Motor neuron (in vitro differentiated cells): ENCODE measurements around the gene IGSF8. TPM values are rescaled to one million over a fixed set of nuclear protein-coding genes. Genes with fewer than 3 reads are reported as not detected.

Source experiments
- ATAC-seq, 8 experiments: fragments of 200-7000 bp; cut with Tn5 transposase; replicated peaks in 6 of 8; 2 replicates each; pipeline ENCODE4 v1.8.0; 2021; ENCODE audit warnings: mild to moderate bottlenecking in 8 of 8, moderate library complexity in 8 of 8
- H3K27ac ChIP-seq, 2 donors: fragments of 250-450 bp; sonication (Bioruptor Pico); 2 replicates each; pipeline ENCODE4 v1.9.0; 2021; ENCODE audit warnings: antibody characterized with exemption in 2 of 2, mild to moderate bottlenecking in 2 of 2, moderate library complexity in 1 of 2
- H3K4me1 ChIP-seq, 2 donors: fragments of 250-450 bp; sonication (Bioruptor Pico); replicated peaks in 1 of 2; 2 replicates each; pipeline ENCODE4 v1.6.1; 2021; ENCODE audit warnings: antibody characterized with exemption in 2 of 2, mild to moderate bottlenecking in 2 of 2, moderate library complexity in 1 of 2
- H3K4me3 ChIP-seq, 5 donors: fragments of 250-450 bp; sonication (Bioruptor Pico); 2 replicates each; pipeline ENCODE4 v1.9.0; 2021; ENCODE audit warnings: antibody characterized with exemption in 5 of 5, mild to moderate bottlenecking in 5 of 5, moderate library complexity in 4 of 5
- WGBS, 10 experiments: fragments of 450-650 bp; shearing (Covaris generic); methylation state at CpG; one replicate each; pipeline ENCODE4 v1.0.0; 2022; 5-methylcytosine and 5-hydroxymethylcytosine counted together
- in situ Hi-C, 9 experiments: fragments of 400-800 bp; cut with MboI; loops; one replicate each; pipeline ENCODE4 v1.15.0; 2021; ENCODE audit warnings: low sequenced_read_pairs in 9 of 9, low pct_unique_long_range_greater_than_20kb in 2 of 9; ENCODE audit not compliant: unreplicated experiment in 9 of 9
- total RNA-seq, 8 experiments: library from RNA; unstranded; fragments of 300-600 nt; gene quantifications; 2 replicates each; pipeline versions ENCODE4 v1.2.3 to v1.2.4, GENCODE V29; 2022

IGSF8 gene, protein sequence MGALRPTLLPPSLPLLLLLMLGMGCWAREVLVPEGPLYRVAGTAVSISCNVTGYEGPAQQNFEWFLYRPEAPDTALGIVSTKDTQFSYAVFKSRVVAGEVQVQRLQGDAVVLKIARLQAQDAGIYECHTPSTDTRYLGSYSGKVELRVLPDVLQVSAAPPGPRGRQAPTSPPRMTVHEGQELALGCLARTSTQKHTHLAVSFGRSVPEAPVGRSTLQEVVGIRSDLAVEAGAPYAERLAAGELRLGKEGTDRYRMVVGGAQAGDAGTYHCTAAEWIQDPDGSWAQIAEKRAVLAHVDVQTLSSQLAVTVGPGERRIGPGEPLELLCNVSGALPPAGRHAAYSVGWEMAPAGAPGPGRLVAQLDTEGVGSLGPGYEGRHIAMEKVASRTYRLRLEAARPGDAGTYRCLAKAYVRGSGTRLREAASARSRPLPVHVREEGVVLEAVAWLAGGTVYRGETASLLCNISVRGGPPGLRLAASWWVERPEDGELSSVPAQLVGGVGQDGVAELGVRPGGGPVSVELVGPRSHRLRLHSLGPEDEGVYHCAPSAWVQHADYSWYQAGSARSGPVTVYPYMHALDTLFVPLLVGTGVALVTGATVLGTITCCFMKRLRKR
- 10 to 100 TPM; 18.6 to 47.4 (median 39.4) TPM for total RNA-seq

DNA sequence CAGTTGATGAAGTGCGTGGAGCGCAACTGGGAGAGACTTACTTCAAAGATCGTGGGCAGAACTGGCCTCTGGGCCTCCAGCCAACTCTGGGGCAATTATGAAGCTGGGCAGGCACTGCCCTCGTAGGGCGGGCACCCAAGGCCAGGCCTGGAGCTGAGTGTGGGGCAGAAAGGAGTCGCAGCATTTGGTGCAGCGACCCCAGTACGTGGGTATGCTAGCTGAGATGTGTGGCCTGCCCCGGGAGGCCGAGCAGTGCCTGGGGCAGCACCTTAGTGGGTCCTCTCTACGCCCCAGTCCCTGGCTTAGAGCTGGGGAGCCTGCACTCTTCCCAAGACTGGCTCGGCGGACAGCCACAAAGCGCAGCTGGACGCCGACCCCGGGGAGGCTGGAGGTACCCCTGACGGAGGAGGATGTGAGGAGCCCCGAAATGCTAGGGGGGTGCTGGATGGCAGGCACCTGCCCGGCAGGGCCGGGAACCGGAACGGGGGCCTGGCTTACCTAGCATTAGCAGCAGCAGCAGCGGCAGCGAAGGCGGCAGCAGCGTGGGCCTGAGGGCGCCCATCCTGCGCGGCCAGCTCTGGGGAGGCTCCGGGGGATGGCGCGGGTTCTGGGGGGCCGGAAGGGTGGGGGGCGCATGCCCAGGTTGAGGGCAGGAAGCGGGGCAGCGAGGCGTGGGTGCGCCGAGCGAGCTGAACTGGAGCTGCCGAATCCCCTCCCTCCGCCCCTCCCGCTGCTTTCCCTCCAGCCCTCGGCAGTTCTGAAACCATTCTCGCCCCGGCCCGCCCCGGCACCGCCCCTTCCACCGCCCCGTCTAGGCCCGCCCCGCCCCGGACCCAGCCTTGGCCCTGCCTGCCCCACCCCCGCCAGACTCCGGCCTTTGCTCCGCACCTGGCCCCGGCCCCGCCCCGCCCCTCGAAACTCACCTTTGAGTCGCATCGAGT is at the start of gene IGSF8:
Gene IGSF8, minus strand, starts transcription at position 709 of the 941 bp plus-strand sequence. Its CDS starts 147 bp downstream, at position 562.
- peak; percentile 17 to 66 (median 56) for ATAC-seq
- Histone ChIP-seq H3K4me3 (peak within 1 kb of the TSS; percentile 58 to 99 (median 79)), H3K27ac (peak within 1 kb of the TSS; percentile 37 to 57), H3K4me1 (peaks cover 46 to 52% of the 10 kb centered on the region in 2 donors)
- 0 to 16% (median 5%) methylated on average over 1 to 12 of the region's 64 CpGs; no CpG with 5 or more reads in 5 of the 10 experiments for WGBS, 10 experiments
- in situ Hi-C loops: loop anchor here in 3 of 9 experiments (25.0 kb wide), 3 partner anchors 114 to 264 kb away; partner anchors contain the start of genes IGSF9 (in 2 of the 3), TAGLN2 (in 2 of the 3), NHLH1 (in 1 of the 3) and PEA15 (in 1 of the 3)

DNA sequence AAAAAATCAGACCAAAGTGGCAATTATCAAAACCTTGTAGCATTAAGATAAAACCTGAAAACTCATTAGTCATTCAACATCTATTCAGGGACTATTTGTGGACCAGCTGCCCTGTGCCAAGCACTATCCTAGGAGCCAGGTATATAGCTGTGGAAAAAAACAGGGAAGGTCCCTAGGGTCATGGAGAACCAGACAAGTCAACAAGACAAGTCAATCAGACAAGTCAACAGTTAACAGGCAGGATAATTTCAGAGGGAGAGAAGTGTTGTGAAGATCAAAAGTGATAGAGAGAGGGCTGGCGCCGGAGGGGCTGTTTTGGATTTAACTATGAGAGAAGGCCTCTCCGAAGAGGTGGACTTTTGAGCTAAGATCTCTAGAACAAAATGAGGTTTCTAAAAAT is 49.7 kb upstream of the IGSF8 start:
- H3K27ac ChIP-seq: no peak overlapping the region
- H3K4me3 ChIP-seq: no peak overlapping the region
- peaks cover 0 to 6% of the 10 kb centered on the region in 2 donors for H3K4me1 ChIP-seq
- ATAC-seq: no peak
- WGBS, 10 experiments: 80 to 100% (median 100%) methylated on average over 1 to 3 of the region's 3 CpGs; no CpG with 5 or more reads in 2 of the 10 experiments
- in situ Hi-C loops: no loop called here

DNA sequence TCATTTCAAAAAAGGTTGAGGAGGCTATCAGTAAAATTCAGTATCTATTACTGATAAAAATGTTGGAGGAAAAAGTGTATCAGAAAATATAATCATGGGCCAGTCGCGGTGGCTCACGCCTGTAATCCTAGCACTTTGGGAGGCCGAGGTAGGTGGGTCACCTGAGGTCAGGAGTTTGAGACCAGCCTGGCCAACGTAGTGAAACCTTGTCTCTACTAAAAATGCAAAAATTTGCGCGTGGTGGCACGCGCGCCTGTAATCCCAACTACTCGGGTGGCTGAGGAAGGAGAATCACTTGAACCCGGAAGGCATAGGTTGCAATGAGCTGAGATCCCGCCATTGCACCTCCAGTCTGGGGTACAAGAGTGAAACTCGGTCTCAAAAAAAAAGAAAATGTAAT is 47.7 kb upstream of the IGSF8 start:
- ATAC-seq: no peak
- in situ Hi-C loops: no loop called here
- H3K27ac ChIP-seq: no peak overlapping the region
- WGBS, 10 experiments: 64 to 100% (median 94%) methylated on average over 2 to 14 of the region's 14 CpGs
- peaks cover 0 to 6% of the 10 kb centered on the region in 2 donors for H3K4me1 ChIP-seq
- no peak overlapping the region for H3K4me3 ChIP-seq

DNA sequence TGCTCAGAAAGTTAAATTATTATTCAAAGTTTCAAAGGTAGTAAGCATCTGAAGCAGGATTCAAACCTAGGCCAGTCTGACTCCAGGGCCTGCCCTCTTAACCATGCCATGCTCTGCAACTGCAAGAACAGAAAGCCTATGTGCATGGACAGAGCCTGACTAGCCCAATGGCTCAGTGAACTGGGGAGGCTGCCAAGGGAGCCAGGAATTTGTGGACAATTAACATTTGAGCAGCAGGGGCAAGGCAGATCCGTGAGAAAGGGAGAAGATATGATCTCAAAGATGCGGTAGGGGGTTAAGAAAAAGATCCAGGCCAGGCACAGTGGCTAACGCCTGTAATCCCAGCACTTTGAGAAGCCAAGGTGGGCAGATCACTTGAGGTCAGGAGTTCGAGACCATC is 46.5 kb upstream of the IGSF8 start:
- 13 to 85% (median 58%) methylated on average over 2 to 4 of the region's 4 CpGs; no CpG with 5 or more reads in 2 of the 10 experiments for WGBS, 10 experiments
- Histone ChIP-seq H3K27ac (no peak overlapping the region), H3K4me3 (no peak overlapping the region), H3K4me1 (peaks cover 0 to 6% of the 10 kb centered on the region in 2 donors)
- ATAC-seq: peak in 3 of 8 experiments; percentile 19 to 68 (median 67)
- in situ Hi-C loops: no loop called here

DNA sequence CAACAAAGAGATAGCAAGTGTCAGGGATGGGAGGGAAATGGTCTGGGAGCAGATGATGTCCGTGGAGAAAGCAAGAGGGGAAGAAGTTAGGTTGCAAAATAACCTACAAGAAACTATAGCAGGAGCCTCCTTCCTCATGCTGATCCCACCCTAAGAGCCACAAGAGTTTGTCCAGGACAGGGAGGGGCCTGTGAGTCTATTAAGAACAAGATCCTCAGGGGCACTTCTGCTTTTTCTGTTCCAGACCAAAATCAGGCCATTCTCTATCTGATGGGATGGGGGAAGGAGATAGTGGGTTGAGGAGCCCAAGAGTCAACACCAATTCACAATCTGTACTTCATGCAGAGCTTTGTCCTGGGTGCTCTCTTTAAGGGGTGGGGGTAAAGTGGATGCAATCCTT is 45.3 kb upstream of the IGSF8 start:
- WGBS, 10 experiments: 13 to 72% (median 45%) methylated on average over 1 of the region's 1 CpG; no CpG with 5 or more reads in 4 of the 10 experiments
- ATAC-seq: no peak
- in situ Hi-C loops: no loop called here
- Histone ChIP-seq H3K4me1 (no peaks in the 10 kb centered on the region), H3K4me3 (no peak overlapping the region), H3K27ac (no peak overlapping the region)

DNA sequence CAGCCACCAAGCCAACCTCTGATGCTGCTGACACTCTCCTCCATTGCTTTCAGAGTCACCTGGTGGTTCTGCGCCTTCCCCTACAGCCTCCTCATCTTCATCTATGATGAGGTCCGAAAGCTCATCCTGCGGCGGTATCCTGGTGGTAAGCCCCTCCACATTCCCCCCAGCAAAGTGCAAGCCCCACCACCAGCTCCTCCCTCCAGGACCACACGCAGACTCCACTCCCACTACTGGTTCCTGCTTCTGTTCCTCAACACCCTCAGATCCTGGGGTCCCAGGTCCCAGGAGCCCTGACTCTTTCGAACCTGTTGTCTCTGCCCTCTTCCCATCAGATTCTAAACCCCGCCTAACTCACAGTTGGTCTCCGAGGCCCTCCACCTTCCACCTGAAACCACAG is 41.4 kb upstream of the IGSF8 start:
- in situ Hi-C loops: no loop called here
- no peak for ATAC-seq
- Histone ChIP-seq H3K27ac (no peak overlapping the region), H3K4me1 (no peaks in the 10 kb centered on the region), H3K4me3 (no peak overlapping the region)
- 75 to 100% (median 100%) methylated on average over 1 to 4 of the region's 8 CpGs; no CpG with 5 or more reads in 2 of the 10 experiments for WGBS, 10 experiments

DNA sequence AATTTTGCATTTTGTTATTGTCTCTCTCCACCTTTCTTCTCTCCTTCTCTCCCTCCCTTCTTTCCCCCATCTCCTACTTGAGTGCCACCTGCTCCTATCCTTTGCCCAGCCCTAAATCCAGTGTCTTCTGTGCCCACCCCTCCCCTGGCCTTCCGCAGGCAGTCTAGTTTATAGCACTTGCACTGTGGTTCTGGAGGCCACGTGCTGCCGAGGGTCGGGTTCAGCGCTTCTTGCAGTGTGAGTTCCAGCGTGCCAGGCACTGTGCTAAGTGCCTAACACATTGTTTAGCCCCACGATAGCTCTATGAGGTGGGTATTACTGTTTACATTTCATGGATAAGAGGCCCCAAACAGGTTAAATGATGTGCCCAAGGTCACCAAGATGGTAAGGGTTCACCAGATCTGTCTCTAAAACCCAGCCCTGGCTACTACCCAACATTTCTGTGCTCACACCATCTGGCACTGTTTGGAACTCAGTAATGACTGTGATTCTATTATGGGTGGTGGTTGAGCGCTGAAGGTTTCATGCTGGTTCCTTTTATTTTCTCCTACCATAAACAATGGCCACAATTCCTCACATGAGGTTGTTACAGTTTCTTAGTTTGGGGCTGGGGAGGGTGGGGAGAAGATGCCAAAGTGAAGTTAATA is 38.9 kb upstream of the IGSF8 start:
- in situ Hi-C loops: no loop called here
- no peak overlapping the region for H3K27ac ChIP-seq
- H3K4me3 ChIP-seq: no peak overlapping the region
- WGBS, 10 experiments: 60 to 100% (median 86%) methylated on average over 1 to 8 of the region's 8 CpGs; no CpG with 5 or more reads in 1 of the 10 experiments
- no peaks in the 10 kb centered on the region for H3K4me1 ChIP-seq
- no peak for ATAC-seq

DNA sequence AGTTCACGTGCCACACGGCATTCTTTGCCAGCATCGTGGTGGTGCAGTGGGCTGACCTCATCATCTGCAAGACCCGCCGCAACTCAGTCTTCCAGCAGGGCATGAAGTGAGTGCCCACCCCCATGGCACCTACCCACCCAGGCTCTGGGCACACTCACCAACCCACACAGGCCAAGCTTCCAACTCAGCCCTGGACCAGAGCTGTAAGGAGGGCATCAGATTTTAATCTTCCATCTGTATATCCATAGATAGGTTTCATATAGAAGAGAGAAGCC is 38.4 kb upstream of the IGSF8 start:
- H3K4me3 ChIP-seq: no peak overlapping the region
- ATAC-seq: no peak
- no peak overlapping the region for H3K27ac ChIP-seq
- WGBS, 10 experiments: 100% methylated on average over 2 of the region's 5 CpGs; no CpG with 5 or more reads in 8 of the 10 experiments
- H3K4me1 ChIP-seq: no peaks in the 10 kb centered on the region
- in situ Hi-C loops: no loop called here

DNA sequence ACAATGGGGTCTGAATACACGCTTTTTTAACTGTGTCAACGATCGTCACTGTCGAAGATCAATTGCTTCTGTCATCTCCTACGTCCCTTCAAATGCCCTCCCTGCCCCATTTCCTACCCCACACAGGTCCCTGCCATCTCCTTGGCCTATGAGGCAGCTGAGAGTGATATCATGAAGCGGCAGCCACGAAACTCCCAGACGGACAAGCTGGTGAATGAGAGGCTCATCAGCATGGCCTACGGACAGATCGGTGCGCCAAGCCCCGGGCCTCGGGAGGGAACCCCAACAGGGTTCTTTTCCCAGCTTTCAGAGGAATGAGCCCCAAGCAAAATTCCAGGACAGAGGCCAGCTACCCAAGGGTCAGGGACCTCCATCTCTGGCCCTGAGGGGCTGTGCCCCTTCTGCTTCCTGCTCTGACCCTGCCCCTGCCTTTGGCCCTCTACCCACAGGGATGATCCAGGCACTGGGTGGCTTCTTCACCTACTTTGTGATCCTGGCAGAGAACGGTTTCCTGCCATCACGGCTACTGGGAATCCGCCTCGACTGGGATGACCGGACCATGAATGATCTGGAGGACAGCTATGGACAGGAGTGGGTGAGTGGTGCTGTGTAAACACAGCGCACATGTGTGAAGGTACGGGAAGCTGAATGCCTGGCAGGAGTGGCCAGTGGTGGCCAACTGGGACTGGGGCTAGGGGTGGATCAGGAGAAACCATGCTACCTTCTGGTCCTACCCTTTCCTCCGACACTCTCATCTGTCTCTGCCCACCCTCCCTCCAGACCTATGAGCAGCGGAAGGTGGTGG is 37.9 kb upstream of the IGSF8 start:
- in situ Hi-C loops: no loop called here
- Histone ChIP-seq H3K4me1 (no peaks in the 10 kb centered on the region), H3K4me3 (no peak overlapping the region), H3K27ac (no peak overlapping the region)
- ATAC-seq: no peak
- WGBS, 10 experiments: 69 to 96% (median 82%) methylated on average over 2 to 15 of the region's 22 CpGs; no CpG with 5 or more reads in 1 of the 10 experiments

DNA sequence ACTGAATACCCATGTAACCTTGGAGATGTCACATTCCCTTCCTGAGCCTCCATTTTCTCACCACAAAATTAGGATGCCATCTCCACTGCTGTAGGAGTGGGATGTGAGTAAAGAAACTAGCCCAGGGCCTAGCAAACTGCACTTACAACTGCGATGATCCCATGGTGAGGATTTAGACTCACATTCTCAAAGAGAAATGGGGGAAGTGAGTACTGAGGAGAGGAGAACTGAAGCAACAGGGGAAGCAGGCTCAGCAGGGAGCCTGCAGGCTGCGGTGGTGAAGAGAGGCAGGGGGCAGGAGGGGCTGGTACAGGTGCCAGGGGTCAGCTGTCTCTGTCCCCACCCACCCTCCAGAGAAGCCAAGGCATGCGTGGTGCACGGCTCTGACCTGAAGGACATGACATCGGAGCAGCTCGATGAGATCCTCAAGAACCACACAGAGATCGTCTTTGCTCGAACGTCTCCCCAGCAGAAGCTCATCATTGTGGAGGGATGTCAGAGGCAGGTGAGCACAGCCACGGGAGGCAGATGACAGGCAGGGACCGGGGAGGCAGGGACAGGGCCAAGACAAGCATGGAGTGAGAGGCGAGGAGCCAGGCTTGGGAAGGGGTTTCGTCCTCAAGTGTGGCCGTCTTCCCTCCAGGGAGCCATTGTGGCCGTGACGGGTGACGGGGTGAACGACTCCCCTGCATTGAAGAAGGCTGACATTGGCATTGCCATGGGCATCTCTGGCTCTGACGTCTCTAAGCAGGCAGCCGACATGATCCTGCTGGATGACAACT is 36.6 kb upstream of the IGSF8 start:
- WGBS, 10 experiments: 40 to 96% (median 87%) methylated on average over 1 to 15 of the region's 20 CpGs; no CpG with 5 or more reads in 3 of the 10 experiments
- ATAC-seq: peak in 1 of 8 experiments; percentile 30
- Histone ChIP-seq H3K27ac (no peak overlapping the region), H3K4me1 (no peaks in the 10 kb centered on the region), H3K4me3 (no peak overlapping the region)
- in situ Hi-C loops: no loop called here

DNA sequence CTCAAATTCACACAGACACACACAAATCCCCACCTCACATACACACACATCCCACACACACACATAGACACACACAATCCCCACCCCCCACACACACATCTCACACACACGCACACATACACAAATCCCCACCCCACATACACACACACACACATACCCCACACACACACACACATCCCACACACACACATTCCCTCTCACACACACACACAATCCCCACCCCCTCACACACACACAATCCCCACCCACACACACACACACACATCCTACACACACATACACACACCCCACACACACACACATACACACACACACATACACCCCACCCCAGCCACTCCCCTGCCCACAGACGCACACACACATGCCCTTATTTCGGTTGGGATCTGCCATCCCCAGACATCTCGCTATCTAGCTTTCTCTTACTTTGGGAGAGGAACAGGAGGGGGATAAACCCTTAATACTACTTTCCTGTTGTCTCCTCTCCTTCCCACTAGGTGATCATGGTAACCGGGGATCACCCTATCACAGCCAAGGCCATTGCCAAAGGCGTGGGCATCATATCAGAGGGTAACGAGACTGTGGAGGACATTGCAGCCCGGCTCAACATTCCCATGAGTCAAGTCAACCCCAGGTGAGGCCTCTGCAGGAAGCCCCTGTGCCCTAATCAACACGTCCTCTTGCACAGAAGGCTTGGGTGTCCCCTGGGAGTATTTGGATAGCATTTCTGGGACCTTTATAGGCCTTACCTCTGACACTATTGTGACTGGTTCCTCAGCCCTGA is 35.8 kb upstream of the IGSF8 start:
- Histone ChIP-seq H3K27ac (no peak overlapping the region), H3K4me1 (no peaks in the 10 kb centered on the region), H3K4me3 (no peak overlapping the region)
- ATAC-seq: no peak
- WGBS, 10 experiments: 20 to 100% (median 78%) methylated on average over 1 to 5 of the region's 9 CpGs; no CpG with 5 or more reads in 6 of the 10 experiments
- in situ Hi-C loops: no loop called here
